CD1c-positive myeloid dendritic cell (primary cell): ENCODE measurements around the gene PROX1.

ENCODE experiments used
- DNase-seq: peaks from one replicate; pipeline ENCODE4 v3.0.0-alpha.2; 2016; ENCODE audit errors: extremely low spot score

The PROX1 gene, protein sequence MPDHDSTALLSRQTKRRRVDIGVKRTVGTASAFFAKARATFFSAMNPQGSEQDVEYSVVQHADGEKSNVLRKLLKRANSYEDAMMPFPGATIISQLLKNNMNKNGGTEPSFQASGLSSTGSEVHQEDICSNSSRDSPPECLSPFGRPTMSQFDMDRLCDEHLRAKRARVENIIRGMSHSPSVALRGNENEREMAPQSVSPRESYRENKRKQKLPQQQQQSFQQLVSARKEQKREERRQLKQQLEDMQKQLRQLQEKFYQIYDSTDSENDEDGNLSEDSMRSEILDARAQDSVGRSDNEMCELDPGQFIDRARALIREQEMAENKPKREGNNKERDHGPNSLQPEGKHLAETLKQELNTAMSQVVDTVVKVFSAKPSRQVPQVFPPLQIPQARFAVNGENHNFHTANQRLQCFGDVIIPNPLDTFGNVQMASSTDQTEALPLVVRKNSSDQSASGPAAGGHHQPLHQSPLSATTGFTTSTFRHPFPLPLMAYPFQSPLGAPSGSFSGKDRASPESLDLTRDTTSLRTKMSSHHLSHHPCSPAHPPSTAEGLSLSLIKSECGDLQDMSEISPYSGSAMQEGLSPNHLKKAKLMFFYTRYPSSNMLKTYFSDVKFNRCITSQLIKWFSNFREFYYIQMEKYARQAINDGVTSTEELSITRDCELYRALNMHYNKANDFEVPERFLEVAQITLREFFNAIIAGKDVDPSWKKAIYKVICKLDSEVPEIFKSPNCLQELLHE

GRCh38 chr1:213987927-213988506 is at the start of gene PROX1:
TSS of gene PROX1 (plus strand) at chr1:213987973. CDS start at chr1:213996536, 8,563 bp downstream.
- DNase-seq: no peak

GRCh38 chr1:213938776-213939175 is 49.0 kb upstream of the PROX1 start:
- DNase-seq: no peak

DNA sequence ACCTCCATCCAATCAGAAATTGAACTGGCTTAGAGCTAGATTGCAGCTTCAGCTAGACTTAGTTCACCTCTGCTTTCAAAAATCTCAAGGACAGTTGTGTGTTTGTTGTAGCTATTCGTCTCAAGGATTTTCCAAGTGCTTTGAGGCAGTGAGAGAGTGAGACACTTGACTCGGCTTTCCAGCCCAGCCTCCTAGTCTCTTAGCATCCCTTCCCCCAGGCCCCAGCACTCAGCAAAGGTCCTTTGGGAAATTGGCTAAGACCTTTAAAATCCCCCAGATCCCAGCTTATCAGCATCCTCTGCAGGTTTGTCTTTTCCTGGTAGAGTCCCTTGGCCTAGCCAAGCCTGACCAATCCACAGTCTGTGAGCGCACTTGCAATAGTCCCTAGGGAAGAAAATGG is 47.9 kb upstream of the PROX1 start:
- no peak for DNase-seq

- no peak for DNase-seq
Measured at GRCh38 chr1:213940947-213941346, 46.8 kb upstream of the PROX1 start.

GRCh38 chr1:213942061-213942460 is 45.7 kb upstream of the PROX1 start:
- no peak for DNase-seq

DNA sequence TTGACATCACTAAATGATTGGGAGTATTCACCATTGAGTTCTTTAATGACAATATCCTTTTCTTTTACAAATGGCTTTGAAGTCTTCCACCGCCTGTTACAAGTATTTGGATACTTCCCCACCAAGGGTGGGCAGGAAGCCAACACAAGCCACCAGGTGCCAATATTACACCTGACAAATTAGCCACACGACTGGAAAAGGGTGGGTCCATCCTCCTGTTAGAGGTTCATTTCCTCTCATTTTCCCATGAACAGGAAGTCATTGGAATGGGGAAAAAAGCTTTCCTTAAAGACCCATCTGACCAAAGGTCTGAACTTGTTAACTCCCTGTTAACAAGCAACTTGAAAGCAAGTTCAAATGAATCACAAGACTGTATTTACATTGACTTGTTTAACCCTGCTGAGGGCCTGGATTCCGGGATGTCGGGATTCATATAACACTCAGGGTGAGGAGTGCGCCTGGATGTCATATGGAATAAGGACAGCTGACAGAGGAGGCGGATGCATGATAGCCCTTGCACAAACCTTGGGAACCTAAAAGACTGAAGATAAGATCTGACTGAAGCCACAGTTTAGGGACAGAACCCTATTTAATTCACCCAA is 40.5 kb upstream of the PROX1 start:
- DNase-seq: no peak

- no peak for DNase-seq
Measured at GRCh38 chr1:213951876-213952275, 35.9 kb upstream of the PROX1 start.

GRCh38 chr1:213953806-213954205 is 34.0 kb upstream of the PROX1 start:
- DNase-seq: no peak

DNA sequence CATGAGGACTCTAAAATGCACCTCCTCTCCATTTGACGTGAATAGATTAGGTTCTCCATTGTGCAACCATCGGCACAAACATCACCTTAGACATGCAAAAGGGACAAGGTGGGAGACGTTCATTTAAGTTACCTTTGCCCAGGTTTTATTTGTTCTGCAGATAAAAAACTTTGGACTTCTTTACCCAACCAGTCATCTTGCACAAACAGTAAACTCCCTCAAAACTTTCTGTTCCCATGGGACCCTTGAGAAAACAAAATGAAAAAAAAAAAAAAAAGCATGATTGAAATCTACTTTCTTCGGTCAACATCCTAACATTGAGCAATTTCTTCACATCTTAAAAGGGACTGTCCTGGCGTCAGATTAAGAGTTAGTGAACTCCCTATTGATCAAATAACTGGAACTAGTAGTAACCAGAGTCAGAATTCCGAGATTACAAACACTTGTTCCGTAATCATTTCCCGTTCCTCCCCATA is 31.4 kb upstream of the PROX1 start:
- no peak for DNase-seq

DNA sequence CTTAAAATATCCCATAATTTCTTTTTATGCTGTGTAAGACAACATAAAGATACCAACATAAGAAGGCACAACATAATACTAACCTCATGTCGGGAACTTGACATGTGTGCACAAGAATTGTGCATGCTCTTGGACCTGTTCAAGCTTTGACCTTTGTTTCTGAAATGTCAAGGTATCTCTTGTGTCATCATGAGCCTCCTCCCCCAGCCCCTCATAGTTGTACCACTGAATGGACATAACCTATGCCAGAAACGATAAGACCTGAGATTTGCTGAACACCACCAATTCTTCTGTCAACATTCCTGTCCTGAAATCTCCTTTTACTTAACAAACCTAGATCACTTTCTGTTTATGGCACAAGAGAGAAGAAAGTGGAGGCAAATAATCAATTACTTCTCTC is 29.4 kb upstream of the PROX1 start:
- DNase-seq: no peak

- no peak for DNase-seq
Measured at GRCh38 chr1:213960963-213961362, 26.8 kb upstream of the PROX1 start.

DNA sequence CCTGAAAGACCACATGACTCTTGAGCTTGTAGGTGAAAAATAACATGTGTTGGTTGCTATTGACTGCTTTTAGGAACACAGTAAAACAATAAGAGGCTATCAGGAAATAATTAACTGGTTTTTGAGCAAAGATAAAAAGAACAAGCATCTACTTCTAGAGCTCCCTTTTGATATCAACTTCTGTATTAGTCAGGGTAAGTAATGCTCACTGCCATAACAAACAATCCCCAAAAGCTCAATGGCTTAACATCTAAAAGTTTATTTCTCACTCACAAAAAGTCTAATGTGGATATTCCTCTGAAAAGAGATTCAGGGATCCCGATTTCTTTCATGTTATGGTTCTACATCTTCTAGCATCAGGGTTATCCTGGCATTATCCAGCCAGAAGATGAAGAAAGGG is 25.3 kb upstream of the PROX1 start:
- no peak for DNase-seq

- no peak for DNase-seq
Measured at GRCh38 chr1:213966122-213966521, 21.7 kb upstream of the PROX1 start.

- no peak for DNase-seq
Measured at GRCh38 chr1:213968146-213968825, 19.5 kb upstream of the PROX1 start.

GRCh38 chr1:213969958-213970555 is 17.7 kb upstream of the PROX1 start:
- no peak for DNase-seq

DNA sequence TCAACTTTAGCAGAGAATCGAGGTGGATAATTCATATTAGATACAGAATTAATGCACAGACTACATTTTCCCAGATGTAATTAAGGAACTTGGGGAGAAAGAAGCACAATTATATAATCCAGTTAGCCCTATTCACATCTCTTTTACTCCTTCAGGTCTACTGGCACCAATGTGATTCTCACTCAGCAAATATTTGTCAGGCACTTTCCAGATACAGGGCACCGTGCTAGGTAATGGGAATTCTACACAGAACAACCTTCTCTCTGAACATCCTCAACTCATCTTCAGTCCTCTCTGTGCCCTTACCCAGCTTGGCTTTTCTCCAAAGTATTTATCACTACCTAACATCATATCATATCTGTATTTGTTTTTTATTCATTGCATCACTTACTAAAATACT is 15.6 kb upstream of the PROX1 start:
- no peak for DNase-seq

DNA sequence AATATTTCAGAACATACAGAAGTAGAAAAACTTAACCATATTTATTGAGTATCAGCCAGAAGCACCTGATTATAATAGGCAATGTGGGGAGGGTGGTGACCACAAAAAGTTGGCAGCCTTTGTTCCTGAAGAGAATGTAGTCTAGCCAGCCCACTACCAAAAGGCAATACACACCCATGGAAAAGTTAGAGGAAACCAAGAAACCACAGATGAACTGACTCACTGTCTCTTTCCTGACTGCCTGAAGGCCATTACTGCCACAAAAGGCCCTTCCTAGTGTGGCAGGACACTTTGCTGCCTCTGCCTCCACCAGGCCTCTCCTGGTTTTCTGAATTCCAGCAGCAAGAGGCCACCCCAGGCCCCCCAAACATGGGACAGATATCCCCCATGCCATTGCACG is 14.6 kb upstream of the PROX1 start:
- no peak for DNase-seq

DNA sequence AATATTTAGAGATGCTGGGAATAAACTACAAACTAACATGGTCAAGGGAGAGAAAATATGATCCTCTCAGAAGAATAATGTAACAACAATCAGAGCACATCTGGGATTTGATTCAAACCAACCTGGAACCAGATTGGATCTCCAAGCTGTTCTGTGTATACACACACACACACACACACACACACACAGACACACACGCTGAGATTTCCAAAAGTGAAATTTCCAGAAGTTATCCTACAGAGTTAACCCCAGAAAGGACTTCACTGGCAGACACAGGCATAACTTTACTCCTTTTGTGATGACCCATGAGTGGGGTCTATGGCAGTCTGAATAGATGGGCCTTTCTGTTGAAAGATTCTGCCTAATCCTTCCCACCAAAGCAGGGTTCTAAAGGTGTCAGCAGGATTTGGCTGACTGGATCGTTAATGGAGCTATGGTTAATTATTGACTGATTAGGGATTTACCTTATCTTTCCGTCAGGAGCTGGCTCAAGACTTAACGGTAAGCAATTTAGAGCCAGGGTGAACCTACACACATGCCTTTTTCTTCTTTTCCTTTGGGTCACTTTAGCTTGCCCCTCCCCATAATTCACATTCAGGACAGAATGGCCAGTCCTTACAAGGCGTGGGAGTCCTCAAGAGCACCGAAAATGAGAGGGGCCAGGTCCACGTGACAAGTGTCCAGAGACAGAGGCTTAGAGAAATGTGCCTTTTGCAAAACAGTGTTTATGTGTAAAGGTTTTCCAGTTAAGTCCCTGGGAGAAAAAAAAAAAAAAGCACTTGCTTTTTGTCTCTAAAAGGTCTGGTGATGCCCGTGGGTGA is 10.9 kb upstream of the PROX1 start:
- DNase-seq: no peak

- DNase-seq: no peak
Measured at GRCh38 chr1:213977486-213977842, 10.3 kb upstream of the PROX1 start.

- no peak for DNase-seq
Measured at GRCh38 chr1:213977909-213978308, 9.9 kb upstream of the PROX1 start.
